Measurements from ENCODE around the gene POU2F2. TPM values are rescaled to one million over a fixed set of nuclear protein-coding genes. Genes with fewer than 3 reads are reported as not detected.

POU2F2 gene
- total RNA-seq, 2 experiments from 2014 or later = 55.6 to 57.3 TPM

DNA sequence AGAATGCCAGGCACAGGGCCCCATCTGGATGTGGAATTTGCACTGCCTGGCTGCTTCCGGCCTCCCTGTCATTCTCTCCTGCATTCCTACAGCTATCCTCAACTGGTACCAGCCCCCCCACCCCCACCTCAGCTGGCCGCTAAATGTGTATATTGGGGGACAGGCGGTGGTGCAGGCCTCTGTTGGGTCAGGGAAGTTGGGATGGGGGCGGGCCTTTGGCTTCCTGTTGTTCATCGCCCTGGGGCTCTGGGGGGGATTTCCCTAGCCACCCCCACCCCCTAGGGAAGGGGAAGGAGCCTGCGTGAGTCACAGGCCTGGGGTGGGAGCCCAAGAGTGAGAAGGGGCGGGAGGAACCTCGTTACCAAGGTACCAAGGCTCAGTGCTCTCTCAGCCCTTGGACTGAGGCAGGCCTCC lies 10.6 kb downstream of the POU2F2 start:
- intact Hi-C loops (cut with micrococcal nuclease) = loop anchor here (2.0 to 5.0 kb wide), 4 partner anchors 45 to 276 kb away; partner anchors contain the start of genes GSK3A and ZNF574
- H3K36me3 Mint-ChIP-seq = peaks cover 14% of the 10 kb centered on the region
- H3K27me3 Mint-ChIP-seq = no peaks in the 10 kb centered on the region
- H3K4me1 Mint-ChIP-seq (ENCODE audit: low read depth) = peaks cover 60% of the 10 kb centered on the region
- no peaks in the 10 kb centered on the region for H3K9me3 Mint-ChIP-seq
- peak overlapping the region; percentile 82 for H3K4me3 Mint-ChIP-seq
- ChIA-PET POLR2A (interaction anchor here (1.2 to 3.2 kb wide), 2 partner anchors 10 to 329 kb away, joined by 5 to 23 read pairs; partner anchors contain the start of gene POU2F2), CTCF (interaction anchor here (1.2 to 5.3 kb wide), 2 partner anchors 11 kb away, joined by 4 to 82 read pairs; partner anchors contain the start of gene POU2F2)
- peak; percentile 94 for DNase-seq
- peak overlapping the region; percentile 97 for H3K27ac Mint-ChIP-seq

DNA sequence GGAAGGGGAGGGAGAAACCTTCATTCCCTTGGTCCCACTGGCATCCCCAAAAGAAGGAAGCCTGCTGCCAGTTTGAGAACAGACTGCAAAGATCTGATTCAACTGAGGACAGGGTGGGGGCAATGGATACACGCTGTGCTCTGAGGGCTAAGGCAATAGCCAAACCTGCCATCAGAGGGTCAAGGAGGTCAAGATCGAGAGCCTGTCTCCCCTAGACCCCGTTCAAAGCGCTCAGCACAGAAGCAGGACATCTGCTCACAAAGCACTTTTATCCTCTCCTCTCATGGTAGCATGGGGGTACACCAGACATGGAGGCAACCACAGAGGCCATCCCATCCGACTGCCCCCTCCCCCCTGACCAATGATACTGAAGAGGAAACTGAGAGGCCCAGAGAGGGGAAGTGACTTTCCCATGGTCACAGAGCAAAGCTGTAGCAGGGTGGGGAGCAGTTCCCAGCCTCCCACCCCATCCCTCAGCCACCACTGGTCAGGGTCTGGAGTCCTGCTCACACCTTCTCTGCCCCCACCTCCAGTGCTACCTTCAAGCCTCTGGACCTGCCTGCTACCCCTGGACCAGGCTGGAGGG lies 11.1 kb downstream of the POU2F2 start:
- DNase-seq = peak; percentile 45
- Mint-ChIP-seq H3K36me3 (peaks cover 17% of the 10 kb centered on the region), H3K9me3 (no peaks in the 10 kb centered on the region), H3K4me1 (ENCODE audit: low read depth) (peaks cover 58% of the 10 kb centered on the region), H3K27me3 (no peaks in the 10 kb centered on the region), H3K27ac (peak overlapping the region; percentile 97), H3K4me3 (peak overlapping the region; percentile 82)
- ChIA-PET POLR2A (interaction anchor here (1.2 to 3.2 kb wide), 2 partner anchors 11 to 329 kb away, joined by 5 to 23 read pairs; partner anchors contain the start of gene POU2F2), CTCF (interaction anchor here (1.1 to 5.3 kb wide), 5 partner anchors 11 to 63 kb away, joined by 3 to 82 read pairs (median 7); partner anchors contain the start of gene POU2F2)
- intact Hi-C loops (cut with micrococcal nuclease) = loop anchor here (5.0 kb wide), 1 partner anchor 276 kb away; no protein-coding TSS in a partner anchor

DNA sequence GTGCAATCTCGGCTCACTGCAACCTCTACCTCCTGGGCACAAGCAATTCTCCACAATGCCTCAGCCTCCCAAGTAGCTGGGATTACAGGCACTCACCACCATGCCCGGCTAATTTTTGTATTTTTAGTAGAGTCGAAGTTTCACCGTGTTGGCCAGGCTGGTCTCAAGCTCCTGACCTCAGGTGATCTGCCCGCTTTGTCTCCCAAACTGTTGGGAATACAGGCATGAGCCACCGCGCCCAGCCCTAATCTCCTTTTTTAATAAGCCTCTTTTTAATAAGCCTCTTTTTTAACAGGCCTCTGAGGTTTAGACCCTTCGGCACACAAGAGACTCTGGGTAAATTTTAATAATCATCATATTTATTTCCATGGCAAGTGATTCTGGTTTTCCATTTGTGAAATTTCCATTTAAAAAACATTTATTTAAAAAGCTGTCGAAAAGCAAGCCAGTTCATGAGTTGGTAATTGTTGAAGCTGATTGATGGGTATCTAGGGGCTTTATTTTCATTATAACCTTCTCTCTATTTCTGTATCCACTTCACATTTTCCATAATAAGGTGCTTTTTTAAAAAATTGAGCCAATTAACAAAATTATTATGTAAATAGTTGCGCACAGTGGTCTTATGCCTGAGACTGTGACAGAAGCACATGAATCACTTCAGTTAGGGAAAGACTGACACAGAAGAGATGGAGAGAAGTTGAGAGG lies 11.8 kb downstream of the POU2F2 start:
- Mint-ChIP-seq H3K27ac (peak overlapping the region; percentile 97), H3K4me3 (peak overlapping the region; percentile 82), H3K27me3 (no peaks in the 10 kb centered on the region), H3K36me3 (peaks cover 23% of the 10 kb centered on the region), H3K9me3 (no peaks in the 10 kb centered on the region), H3K4me1 (ENCODE audit: low read depth) (peaks cover 52% of the 10 kb centered on the region)
- no peak for DNase-seq
- intact Hi-C loops (cut with micrococcal nuclease) = loop anchor here (5.0 kb wide), 1 partner anchor 277 kb away; no protein-coding TSS in a partner anchor
- ChIA-PET CTCF (interaction anchor here (1.1 to 2.4 kb wide), 3 partner anchors 11 to 64 kb away, joined by 3 to 18 read pairs (median 7); partner anchors contain the start of gene POU2F2), POLR2A (no interaction called here)

DNA sequence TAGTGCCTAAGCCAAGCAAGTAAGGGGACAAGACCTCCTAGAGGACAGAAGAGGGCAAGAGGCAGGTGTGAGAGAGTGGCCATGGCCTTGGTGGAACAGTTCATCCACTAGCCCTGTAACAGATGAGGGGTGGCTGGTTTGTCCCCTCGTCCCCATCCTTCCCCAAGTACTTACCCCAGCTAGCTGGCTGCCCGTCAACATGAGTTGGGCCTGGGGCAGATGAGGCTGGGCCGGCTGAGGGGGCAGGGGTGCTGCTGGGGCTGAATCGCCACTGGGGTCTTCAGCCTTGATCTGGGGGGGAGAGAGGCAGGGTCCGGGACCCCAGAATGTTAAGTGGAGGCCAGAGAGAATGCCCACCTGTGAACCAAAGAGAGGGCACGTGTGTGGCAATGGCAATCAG lies 15.2 kb downstream of the POU2F2 start:
- POLR2A ChIA-PET = no interaction called here

DNA sequence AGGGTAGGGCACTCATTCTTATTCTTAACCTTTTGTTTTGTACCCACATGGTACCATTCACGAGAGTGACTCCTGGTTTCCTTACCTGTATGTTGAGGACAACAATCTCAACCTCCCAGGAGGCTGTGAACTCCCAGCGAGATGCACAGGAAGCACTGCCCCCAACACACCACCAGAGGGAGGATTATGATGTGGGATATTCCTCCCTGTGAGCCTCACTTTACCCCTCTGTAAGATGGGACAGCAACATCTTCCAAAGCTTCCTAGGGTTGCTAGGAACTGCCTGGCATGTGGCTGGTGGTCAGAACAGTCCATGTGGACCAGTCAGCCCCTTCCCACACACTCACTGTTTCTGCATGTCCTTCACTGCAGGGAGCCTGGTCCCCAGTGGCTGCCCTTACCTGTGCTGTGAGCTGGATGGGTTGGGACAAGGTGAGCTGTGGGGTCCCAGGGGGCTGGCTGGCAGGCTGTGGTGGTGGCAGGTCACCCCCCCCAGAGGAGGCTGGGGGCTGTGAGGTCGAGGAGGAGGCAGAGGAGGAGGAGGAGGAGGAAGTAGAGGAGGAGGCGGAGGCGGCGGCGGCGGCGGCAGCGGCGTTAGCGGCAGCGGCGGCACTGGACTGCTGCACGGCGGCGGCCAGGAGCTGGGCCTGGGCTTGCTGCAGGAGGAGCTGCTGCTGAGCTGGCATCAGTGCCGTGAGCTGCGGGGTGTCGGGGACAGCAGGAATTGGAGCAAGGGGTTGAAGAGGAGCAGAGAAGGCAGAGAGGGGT lies 15.8 kb downstream of the POU2F2 start:
- Mint-ChIP-seq H3K9me3 (no peaks in the 10 kb centered on the region), H3K36me3 (peaks cover 38% of the 10 kb centered on the region), H3K4me1 (ENCODE audit: low read depth) (peaks cover 42% of the 10 kb centered on the region), H3K4me3 (no peak overlapping the region), H3K27me3 (no peaks in the 10 kb centered on the region), H3K27ac (no peak overlapping the region)
- ChIA-PET CTCF (interaction anchor here (0.9 to 1.7 kb wide), 4 partner anchors 8 to 163 kb away, joined by 3 to 5 read pairs (median 4); partner anchors contain the start of gene POU2F2), POLR2A (no interaction called here)
- no peak for DNase-seq
- intact Hi-C loops (cut with micrococcal nuclease) = no loop called here

More for the DNA sequence above, 15.2 kb downstream of the POU2F2 start:
- CTCF ChIA-PET = interaction anchor here (1.0 to 1.7 kb wide), 2 partner anchors 8 to 10 kb away, joined by 3 to 4 read pairs; no protein-coding TSS in a partner anchor
- H3K4me1 Mint-ChIP-seq (ENCODE audit: low read depth) = peaks cover 43% of the 10 kb centered on the region
- DNase-seq = no peak
- no peak overlapping the region for H3K4me3 Mint-ChIP-seq
- no peaks in the 10 kb centered on the region for H3K27me3 Mint-ChIP-seq
- peaks cover 41% of the 10 kb centered on the region for H3K36me3 Mint-ChIP-seq
- no peak overlapping the region for H3K27ac Mint-ChIP-seq
- no peaks in the 10 kb centered on the region for H3K9me3 Mint-ChIP-seq
- intact Hi-C loops (cut with micrococcal nuclease) = no loop called here

DNA sequence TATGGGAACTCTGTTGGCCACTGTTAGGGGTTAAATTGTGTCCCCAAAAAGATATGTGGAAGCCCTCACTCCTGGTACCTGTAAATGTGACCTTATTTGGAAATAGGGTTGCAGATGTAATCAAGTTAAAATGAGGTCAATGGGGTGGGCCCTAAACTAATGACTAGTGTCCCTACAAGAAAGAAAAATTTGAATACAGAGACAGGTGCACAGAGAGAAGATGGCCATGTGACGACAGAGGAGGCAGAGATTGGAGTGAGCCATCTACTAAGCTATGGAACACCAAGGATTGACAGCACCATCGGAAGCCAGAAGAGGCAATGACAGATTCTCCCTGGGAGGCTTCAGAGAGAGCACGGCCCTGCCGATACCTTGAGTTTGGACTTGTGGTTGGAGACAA lies 16.5 kb downstream of the POU2F2 start:
- Mint-ChIP-seq H3K27ac (peak overlapping the region; percentile 53), H3K4me3 (no peak overlapping the region), H3K9me3 (no peaks in the 10 kb centered on the region), H3K36me3 (peaks cover 44% of the 10 kb centered on the region), H3K27me3 (no peaks in the 10 kb centered on the region), H3K4me1 (ENCODE audit: low read depth) (peaks cover 42% of the 10 kb centered on the region)
- ChIA-PET POLR2A (no interaction called here), CTCF (interaction anchor here (0.9 to 2.2 kb wide), 3 partner anchors 16 to 163 kb away, joined by 3 to 6 read pairs (median 5); partner anchors contain the start of gene POU2F2)
- DNase-seq = no peak
- intact Hi-C loops (cut with micrococcal nuclease) = no loop called here

DNA sequence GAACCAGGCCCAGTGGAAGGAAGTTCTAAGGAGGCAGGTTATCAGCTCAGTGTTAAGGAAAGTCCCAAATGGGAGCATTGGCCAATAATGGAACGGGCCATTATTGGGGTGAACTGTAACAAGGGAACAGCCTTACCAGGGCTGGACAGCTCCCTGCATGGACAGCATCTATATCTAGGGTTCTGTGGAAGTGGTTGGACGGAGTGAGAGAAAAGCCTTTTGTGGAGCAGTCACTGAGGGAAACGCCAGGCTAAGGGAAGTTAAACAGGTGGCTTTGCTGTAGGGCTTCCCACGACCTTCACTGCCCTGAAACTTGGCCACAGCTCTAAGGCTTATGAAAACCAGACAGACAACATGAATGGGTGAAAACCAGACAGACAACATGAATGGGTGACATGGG lies 17.0 kb downstream of the POU2F2 start:
- intact Hi-C loops (cut with micrococcal nuclease) = no loop called here
- H3K4me3 Mint-ChIP-seq = no peak overlapping the region
- CTCF ChIA-PET = interaction anchor here (0.8 to 2.2 kb wide), 5 partner anchors 17 to 178 kb away, joined by 3 to 6 read pairs (median 5); partner anchors contain the start of gene POU2F2
- no peak for DNase-seq
- H3K36me3 Mint-ChIP-seq = peaks cover 44% of the 10 kb centered on the region
- H3K27ac Mint-ChIP-seq = peak overlapping the region; percentile 29
- peaks cover 45% of the 10 kb centered on the region for H3K4me1 Mint-ChIP-seq (ENCODE audit: low read depth)
- POLR2A ChIA-PET = no interaction called here
- H3K27me3 Mint-ChIP-seq = no peaks in the 10 kb centered on the region
- no peaks in the 10 kb centered on the region for H3K9me3 Mint-ChIP-seq

DNA sequence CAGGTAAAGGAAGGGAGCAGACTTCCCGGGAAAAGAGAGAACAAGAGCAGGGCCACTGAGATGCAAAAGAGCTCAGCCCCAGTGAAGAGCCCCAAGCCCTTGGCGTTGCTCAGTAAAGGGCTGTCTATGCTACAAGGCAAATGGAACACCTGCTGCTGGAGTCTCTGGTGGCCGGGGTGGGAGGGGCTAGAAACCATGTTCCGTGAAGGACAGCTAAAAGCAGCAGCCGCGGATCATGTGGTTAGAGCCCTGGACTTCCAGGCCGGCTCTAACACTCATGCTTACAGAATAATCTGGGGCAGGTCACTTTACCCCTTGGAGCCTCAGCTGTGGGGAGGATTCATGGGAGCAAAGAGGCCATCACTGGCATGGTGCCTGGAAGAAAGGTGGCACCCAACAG lies 17.8 kb downstream of the POU2F2 start:
- H3K27ac Mint-ChIP-seq = peak overlapping the region; percentile 79
- H3K27me3 Mint-ChIP-seq = no peaks in the 10 kb centered on the region
- H3K4me1 Mint-ChIP-seq (ENCODE audit: low read depth) = peaks cover 41% of the 10 kb centered on the region
- DNase-seq = no peak
- CTCF ChIA-PET = interaction anchor here (0.8 to 9.3 kb wide), 6 partner anchors 9 to 327 kb away, joined by 3 to 82 read pairs (median 5); partner anchors contain the start of gene POU2F2
- intact Hi-C loops (cut with micrococcal nuclease) = no loop called here
- POLR2A ChIA-PET = no interaction called here
- H3K9me3 Mint-ChIP-seq = no peaks in the 10 kb centered on the region
- peaks cover 44% of the 10 kb centered on the region for H3K36me3 Mint-ChIP-seq
- H3K4me3 Mint-ChIP-seq = no peak overlapping the region

DNA sequence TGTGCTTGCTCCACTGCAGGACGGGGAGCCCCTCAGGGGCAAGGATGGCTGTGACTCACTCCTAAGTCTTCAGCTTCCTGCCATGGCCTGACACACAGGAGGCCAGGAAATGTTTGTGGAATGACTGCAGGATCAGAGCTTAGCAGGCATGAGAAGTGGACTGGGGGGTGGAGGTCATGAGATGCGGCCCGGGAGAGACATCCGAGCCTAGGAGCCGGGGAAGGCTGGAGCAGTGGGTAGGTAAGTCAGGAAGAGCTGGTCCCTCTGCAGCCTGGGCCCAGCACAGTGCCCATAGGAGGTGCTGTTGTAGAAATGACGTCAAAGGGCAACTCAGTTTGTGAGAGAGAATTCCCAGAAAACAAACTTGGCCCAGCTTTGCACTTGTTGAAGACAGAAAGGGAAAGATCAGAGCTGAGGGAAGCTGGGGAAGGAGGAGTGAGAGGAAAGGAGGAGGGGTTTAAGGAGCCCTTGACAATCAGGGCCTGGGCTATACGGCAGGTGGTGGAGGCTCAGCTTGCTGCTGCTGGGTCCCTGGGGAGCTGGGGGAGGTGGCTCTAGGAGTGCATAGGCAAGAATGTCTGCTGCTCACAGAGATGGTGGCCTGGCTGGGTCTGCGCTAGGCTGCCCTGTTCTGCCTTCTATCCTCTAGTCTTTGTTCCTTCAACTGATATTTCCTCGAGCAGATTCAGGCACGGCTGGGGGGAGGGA lies 18.5 kb downstream of the POU2F2 start:
- Mint-ChIP-seq H3K4me1 (ENCODE audit: low read depth) (peaks cover 46% of the 10 kb centered on the region), H3K9me3 (no peaks in the 10 kb centered on the region), H3K27me3 (no peaks in the 10 kb centered on the region), H3K4me3 (no peak overlapping the region), H3K27ac (peak overlapping the region; percentile 79), H3K36me3 (peaks cover 44% of the 10 kb centered on the region)
- ChIA-PET CTCF (interaction anchor here (1.3 to 9.3 kb wide), 5 partner anchors 10 to 327 kb away, joined by 3 to 82 read pairs (median 6); partner anchors contain the start of gene POU2F2), POLR2A (no interaction called here)
- intact Hi-C loops (cut with micrococcal nuclease) = no loop called here
- no peak for DNase-seq

DNA sequence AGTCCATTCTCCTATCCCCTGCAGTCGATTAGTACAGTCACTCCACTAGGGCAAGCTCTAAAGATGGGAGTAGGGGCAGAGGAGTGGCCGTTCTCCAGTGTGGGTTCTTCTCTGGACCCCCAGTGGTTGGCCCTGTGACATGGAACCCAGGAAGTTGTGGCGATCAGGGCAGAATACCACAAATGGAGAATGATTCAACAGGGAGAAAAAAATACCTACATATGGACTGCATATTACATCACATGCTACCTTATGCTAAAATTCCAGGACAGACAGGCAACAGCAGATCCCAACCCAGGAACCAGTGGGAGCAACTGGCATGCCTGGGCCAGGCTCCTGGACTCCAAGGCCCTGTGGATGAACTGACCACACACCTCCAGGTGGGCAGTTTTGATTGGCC lies 20.4 kb downstream of the POU2F2 start:
- intact Hi-C loops (cut with micrococcal nuclease) = no loop called here
- POLR2A ChIA-PET = no interaction called here
- H3K4me1 Mint-ChIP-seq (ENCODE audit: low read depth) = peaks cover 44% of the 10 kb centered on the region
- CTCF ChIA-PET = interaction anchor here (1.3 to 9.3 kb wide), 3 partner anchors 12 to 73 kb away, joined by 10 to 82 read pairs (median 43); partner anchors contain the start of gene POU2F2
- H3K36me3 Mint-ChIP-seq = peaks cover 42% of the 10 kb centered on the region
- no peak for DNase-seq
- H3K27ac Mint-ChIP-seq = peak overlapping the region; percentile 71
- no peaks in the 10 kb centered on the region for H3K9me3 Mint-ChIP-seq
- H3K27me3 Mint-ChIP-seq = no peaks in the 10 kb centered on the region
- H3K4me3 Mint-ChIP-seq = no peak overlapping the region

DNA sequence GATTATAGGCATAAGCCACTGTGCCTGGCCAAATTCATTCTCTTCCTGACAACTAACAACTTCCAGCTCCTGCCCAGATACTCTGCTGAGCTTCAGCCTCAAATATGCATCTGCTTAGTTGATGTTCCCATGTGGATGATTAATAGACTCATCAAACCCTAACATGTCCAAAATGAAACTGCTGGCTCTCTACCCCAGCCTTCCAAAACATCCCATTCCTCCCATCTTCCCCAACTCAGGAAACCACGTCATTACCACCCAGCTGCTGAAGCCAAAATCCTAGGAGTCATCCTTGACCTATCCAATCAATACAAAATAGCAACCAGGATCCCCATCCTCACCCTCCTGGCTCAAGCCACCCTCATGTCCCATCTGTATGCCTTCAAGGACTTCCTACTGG lies 20.9 kb downstream of the POU2F2 start:
- intact Hi-C loops (cut with micrococcal nuclease) = no loop called here
- H3K4me1 Mint-ChIP-seq (ENCODE audit: low read depth) = peaks cover 44% of the 10 kb centered on the region
- H3K27ac Mint-ChIP-seq = peak overlapping the region; percentile 71
- DNase-seq = no peak
- no peaks in the 10 kb centered on the region for H3K9me3 Mint-ChIP-seq
- H3K36me3 Mint-ChIP-seq = peaks cover 41% of the 10 kb centered on the region
- H3K4me3 Mint-ChIP-seq = no peak overlapping the region
- no peaks in the 10 kb centered on the region for H3K27me3 Mint-ChIP-seq
- ChIA-PET CTCF (interaction anchor here (0.7 to 9.3 kb wide), 5 partner anchors 12 to 73 kb away, joined by 3 to 82 read pairs (median 10); partner anchors contain the start of gene POU2F2), POLR2A (interaction anchor here (1.0 kb wide), 1 partner anchor 12 kb away, joined by 3 read pairs; no protein-coding TSS in a partner anchor)

Data from activated CD4-positive, alpha-beta memory T cell treated with anti-CD3 and anti-CD28 coated beads for 36 hours (primary cell).